ENCODE measurements around the gene RNF208.

RNF208 gene

DNA sequence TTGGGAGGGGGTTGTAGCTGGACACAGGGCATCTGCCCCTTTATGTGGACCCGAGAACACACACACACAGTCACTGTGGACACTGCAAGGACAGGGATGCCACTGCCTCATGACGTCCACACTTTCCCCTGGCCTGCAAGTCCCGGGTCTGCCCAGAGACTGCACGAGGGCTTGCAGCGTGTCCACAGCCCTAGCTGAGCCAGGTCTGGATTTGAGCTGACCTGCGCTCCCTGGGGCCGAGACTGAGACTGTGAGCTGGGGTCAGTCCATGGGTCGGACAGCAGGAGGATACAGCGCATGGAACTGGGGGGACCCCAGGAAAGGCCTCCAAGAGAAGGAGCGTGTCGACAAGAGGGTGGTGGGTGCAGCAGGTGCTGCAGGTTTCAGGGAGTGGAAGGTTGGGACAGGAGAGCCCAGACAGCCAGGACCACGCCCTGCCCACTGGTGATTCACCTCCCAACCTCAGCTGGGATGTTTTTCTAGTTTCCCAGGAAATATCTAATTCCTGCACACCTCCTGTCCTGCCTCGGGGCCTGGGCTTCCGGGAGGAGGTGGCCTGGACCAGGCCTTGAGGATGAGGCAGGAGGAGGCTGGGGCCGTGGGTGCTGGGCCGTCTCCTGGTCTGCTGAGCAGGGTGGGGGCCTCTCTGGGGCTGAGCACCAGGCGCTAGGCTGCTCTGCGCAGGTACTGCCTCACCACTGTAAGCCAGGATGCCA lies 4.5 kb upstream of the RNF208 start:
- no peak for DNase-seq

DNA sequence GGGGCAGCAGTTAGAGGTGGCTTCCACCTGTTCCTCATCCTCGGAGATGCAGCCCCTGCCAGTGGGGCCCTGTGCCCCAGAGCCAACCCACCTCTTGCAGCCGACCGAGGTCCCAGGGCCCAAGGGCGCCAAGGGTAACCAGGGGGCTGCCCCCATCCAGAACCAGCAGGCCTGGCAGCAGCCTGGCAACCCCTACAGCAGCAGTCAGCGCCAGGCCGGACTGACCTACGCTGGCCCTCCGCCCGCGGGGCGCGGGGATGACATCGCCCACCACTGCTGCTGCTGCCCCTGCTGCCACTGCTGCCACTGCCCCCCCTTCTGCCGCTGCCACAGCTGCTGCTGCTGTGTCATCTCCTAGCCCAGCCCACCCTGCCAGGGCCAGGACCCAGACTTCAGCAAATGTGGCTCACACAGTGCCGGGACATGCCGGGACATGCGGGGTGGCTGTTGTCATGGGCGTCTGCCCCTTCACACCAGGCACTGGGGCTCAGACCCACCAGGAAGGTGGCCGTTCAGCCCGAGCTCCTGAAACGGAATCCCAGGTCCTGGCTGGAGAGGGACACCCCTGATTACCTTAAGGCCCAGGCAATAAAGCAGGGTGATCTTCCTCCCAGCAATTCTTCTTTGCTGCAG lies 3.8 kb upstream of the RNF208 start:
- DNase-seq, result no peak

DNA sequence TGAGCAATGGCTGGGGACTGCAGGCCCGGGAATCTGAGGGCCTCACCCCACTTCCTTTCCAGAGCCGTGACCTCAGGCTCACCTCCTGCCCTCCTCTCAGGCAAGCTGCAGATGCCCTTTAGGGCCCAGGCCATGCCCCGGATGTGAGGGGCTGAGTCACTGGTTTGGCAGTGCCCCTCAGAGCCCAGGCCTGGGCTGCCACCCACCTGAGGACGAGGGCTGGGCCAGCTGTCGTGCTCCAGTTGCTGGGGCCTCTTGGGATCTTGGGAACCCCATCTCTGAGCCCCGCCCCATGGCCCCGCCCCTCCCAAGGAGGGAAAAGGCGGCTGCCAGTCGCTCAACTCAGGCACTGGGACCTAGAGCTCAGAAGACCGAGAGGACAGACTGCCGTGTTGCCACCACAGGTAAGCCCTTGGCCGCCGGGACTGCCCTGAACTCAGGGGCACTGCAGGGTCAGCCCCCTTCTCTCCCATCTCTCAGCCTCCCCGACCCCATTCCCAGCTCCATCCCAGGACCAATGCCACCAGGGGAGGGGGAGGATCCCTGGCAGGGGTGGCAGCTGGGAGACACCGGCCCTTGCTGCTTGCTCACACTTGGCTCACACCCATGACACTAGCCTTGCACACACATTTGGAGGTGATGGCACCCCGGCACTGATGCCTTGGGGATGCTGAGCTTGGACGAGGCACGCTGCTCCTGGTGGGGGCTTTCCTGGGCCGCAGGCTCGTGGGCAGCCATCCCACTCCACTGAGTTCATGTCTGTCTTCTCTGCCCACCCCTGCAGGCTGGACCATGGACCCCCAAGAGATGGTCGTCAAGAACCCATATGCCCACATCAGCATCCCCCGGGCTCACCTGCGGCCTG lies 3.0 kb upstream of the RNF208 start, which contains the start of gene CYSRT1:
Gene CYSRT1, plus strand, starts transcription at position 345 of the 865 bp plus-strand sequence. Its CDS starts 448 bp downstream, at position 793.
- no peak for DNase-seq

- DNase-seq, result peak; percentile 77
Measured at GRCh38 chr9:137223078-137223970, 1.3 kb upstream of the RNF208 start.

- DNase-seq, result no peak
Measured at GRCh38 chr9:137221506-137222111, 431 bp downstream of the RNF208 start.

DNA sequence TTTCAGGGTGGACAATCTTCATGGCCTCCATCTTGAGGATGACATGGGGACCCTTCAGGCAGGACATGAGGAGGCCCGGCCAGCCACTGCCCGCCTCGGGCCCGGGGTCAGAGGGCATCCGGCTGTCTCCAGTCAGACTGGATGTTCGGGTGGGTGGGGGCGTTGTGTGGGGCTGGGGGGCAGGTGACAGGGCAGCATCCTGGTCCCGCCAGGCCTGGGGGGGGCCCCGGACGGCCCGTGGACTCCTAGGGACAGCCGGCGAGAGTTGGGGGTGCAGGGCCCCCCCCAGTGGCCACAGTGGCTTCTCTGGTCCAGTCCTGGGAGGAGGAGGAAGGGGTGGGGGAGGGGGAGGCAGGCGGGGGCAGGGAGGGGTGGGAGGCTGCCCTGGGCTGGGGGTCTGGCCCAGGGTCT lies 940 bp downstream of the RNF208 start:
- no peak for DNase-seq

- DNase-seq, result no peak
Measured at GRCh38 chr9:137220317-137221094, 1.5 kb downstream of the RNF208 start.

GRCh38 chr9:137219757-137220316 lies 2.2 kb downstream of the RNF208 start:
- DNase-seq, result no peak

DNA sequence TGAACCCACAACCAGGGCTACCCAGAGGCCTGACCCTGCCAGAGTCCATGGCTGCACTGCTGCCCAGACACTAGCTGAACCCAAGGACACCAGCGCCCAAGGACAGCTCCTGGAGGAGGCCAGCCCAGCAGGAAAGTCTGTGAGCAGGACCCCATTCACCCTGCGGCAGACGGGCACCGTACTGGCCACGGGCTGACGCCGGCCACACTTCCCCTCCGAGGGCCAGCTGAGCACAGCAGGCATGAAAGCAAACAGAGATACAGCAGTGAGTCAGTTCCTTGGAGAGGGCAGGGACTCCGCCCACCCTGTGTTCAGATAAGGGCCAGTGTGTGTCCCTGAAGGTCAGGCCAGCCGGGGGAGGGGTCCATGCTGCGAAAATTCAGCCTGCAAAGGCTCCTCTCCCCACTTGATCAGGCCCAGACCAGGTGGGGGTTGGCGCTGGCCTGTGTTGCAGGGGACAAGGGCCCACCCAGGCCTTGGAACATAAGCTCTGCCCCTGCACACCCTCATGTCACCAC lies 3.2 kb downstream of the RNF208 start:
- no peak for DNase-seq

- DNase-seq, result no peak
Measured at GRCh38 chr9:137218212-137218753, 3.8 kb downstream of the RNF208 start.

GRCh38 chr9:137217276-137218211 lies 4.5 kb downstream of the RNF208 start:
- DNase-seq, result no peak

DNA sequence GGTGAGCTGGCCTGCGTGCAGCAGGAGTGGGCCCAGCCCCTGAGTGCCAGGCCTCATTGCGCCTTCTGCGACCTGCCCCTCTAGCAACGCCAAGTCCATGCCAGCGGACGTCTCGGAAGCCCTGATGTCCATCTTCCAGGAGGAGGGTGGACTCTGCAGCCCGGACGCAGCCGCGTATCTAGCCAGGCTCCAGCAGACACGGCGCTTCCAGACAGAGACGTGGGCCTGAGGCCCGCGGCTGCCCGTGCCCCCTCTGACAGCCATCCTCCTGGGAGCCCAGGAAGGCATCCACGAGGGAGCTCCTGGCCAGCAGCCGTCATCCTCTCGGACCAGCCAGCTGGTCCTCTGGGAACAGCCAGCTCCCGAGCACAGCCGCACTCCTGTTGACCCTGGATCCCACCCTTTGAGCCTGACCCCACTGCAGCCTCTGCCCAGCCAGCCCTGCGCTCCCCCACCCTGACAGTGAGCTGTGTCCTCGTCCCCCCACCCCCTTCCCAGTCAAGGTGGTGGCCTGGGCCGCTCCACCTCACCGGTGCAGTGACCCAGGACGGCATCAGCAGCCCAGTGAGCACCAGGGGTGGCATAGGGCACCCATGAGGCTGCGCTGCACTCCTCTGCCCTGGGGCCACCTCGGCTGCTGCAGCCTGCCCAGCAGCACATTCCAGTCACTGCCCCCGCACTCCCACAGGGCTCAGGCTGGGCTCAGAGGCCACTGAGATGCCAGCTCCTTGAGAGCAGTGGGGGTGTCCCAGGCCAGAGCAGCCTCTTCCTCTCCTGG lies 5.7 kb downstream of the RNF208 start:
- DNase-seq, result no peak

GRCh38 chr9:137215196-137215986 lies 6.6 kb downstream of the RNF208 start:
- DNase-seq, result no peak

GRCh38 chr9:137214620-137215019 lies 7.4 kb downstream of the RNF208 start:
- no peak for DNase-seq

DNA sequence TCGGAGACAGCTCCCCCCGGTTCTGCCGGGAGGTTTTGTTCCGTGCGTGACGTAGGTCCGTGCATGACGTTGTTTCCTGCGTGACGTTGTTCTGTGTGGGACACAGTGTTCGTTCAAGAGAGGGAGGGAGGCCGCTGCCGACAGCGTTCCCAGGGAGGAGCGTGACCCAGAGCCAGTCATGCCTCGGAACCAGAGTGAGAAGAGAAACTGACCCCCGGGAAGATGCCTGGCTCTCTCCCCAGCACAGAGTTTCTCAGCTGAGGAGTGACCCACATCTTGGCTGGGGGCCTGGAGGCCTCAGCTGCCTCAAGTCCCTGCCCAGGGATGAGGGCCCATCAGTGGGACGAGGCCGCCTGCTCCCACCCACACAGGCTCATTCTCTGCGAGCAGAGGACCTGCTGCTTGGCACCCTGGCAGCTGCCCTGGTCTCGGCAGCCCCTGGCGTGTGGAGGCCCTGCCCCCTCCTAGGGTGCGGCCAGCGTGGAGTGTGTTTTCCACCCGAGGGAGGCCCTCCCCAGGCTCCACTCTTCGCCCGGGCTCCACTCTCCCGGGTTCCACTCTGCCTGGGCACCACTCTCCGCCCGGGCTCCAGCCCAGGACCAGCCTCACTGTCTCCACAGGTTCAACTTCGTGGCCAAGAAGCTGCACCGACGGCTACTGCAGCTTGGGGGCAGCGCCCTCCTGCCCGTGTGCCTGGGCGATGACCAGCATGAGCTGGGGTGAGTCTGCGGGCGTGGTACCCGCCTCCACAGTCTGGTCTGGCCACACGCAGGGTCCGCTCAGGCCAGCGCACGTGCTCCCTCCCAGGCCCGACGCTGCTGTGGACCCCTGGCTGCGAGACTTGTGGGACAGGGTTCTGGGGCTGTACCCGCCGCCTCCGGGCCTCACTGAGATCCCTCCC lies 8.6 kb downstream of the RNF208 start:
- no peak for DNase-seq

- no peak for DNase-seq
Measured at GRCh38 chr9:137212520-137212919, 9.5 kb downstream of the RNF208 start.

Measured in NCI-H748 treated with DMSO at 0.1 percent for 48 hours (cell line).